ENCODE results near the gene TCF4.

The TCF4 gene

GRCh38 chr18:55376387-55376786, 211.6 kb downstream of the TCF4 start:
- DNase-seq = no peak

- no peak for DNase-seq
These were observed 212.1 kb downstream of the TCF4 start for GRCh38 chr18:55375930-55376329.

GRCh38 chr18:55374741-55375140, 213.3 kb downstream of the TCF4 start:
- no peak for DNase-seq

- no peak for DNase-seq
These were observed 215.8 kb downstream of the TCF4 start for GRCh38 chr18:55372209-55372608.

- DNase-seq = no peak
These were observed 217.1 kb downstream of the TCF4 start for GRCh38 chr18:55370936-55371335.

GRCh38 chr18:55369346-55369745, 218.6 kb downstream of the TCF4 start:
- no peak for DNase-seq

GRCh38 chr18:55365342-55365741, 222.7 kb downstream of the TCF4 start:
- DNase-seq = no peak

GRCh38 chr18:55362303-55362702, 225.7 kb downstream of the TCF4 start:
- no peak for DNase-seq

- no peak for DNase-seq
These were observed 226.3 kb downstream of the TCF4 start for GRCh38 chr18:55361492-55362250.

GRCh38 chr18:55360061-55360460, 227.9 kb downstream of the TCF4 start:
- DNase-seq = no peak

- no peak for DNase-seq
These were observed 231.2 kb downstream of the TCF4 start for GRCh38 chr18:55356815-55357214.

GRCh38 chr18:55355223-55355622, 232.8 kb downstream of the TCF4 start:
- DNase-seq = no peak

- no peak for DNase-seq
These were observed 233.2 kb downstream of the TCF4 start for GRCh38 chr18:55354795-55355194.

- no peak for DNase-seq
These were observed 234.2 kb downstream of the TCF4 start for GRCh38 chr18:55353806-55354205.

GRCh38 chr18:55353391-55353790, 234.6 kb downstream of the TCF4 start:
- no peak for DNase-seq

- DNase-seq = no peak
These were observed 235.8 kb downstream of the TCF4 start for GRCh38 chr18:55351980-55352714.

- no peak for DNase-seq
These were observed 236.7 kb downstream of the TCF4 start for GRCh38 chr18:55351241-55351691.

- DNase-seq = no peak
These were observed 238.3 kb downstream of the TCF4 start for GRCh38 chr18:55349685-55350084.

- DNase-seq = no peak
These were observed 240.8 kb downstream of the TCF4 start for GRCh38 chr18:55346961-55347740.

- DNase-seq = no peak
These were observed 241.6 kb downstream of the TCF4 start for GRCh38 chr18:55346387-55346786.

GRCh38 chr18:55345103-55345950, 242.7 kb downstream of the TCF4 start:
- no peak for DNase-seq

GRCh38 chr18:55343396-55344073, 244.5 kb downstream of the TCF4 start:
- peak; percentile 13 for DNase-seq
